K562 (cell line): ENCODE results near the gene HDHD3. TPM values are rescaled to one million over a fixed set of nuclear protein-coding genes. Genes with fewer than 3 reads are reported as not detected.
A peak's percentile ranks its signal among the peaks of the same experiment; 100 is the strongest.

Experiments
- ARNT ChIP-seq, 2 experiments: fragments of 450-650 bp; IDR thresholded peaks; 2 replicates each; pipeline ENCODE4 v1.6.1; 2016; ENCODE audit warnings: mild to moderate bottlenecking in 1 of 2
- ATF1 ChIP-seq, 2 experiments: fragments of 450-650 bp in 1 of 2; IDR thresholded peaks; 2 replicates each; pipeline ENCODE4 v1.6.1; 2016; ENCODE audit warnings: missing compliant biosample characterization in 1 of 2, missing genetic modification characterization in 1 of 2
- CHD2 ChIP-seq: IDR thresholded peaks from 2 replicates; pipeline ENCODE4 v1.6.1; 2011; ENCODE audit warnings: low read depth, low read length
- ETV1 ChIP-seq: fragments of 450-650 bp; conservative IDR thresholded peaks from 2 replicates; pipeline ENCODE4 v1.6.1; 2016; ENCODE audit warnings: missing genetic modification characterization, control low read depth, low read depth, missing compliant biosample characterization
- GATA2 ChIP-seq: sonication (generic); formaldehyde crosslinking; IDR thresholded peaks from 2 replicates; pipeline ENCODE4 v1.4.0; 2020; ENCODE audit warnings: mild to moderate bottlenecking, missing genetic modification reagents
- NCOA2 ChIP-seq, 2 experiments: fragments of 450-650 bp; IDR thresholded peaks; 2 replicates each; pipeline ENCODE4 v1.6.1; 2018; ENCODE audit warnings: mild to moderate bottlenecking in 2 of 2, moderate library complexity in 1 of 2; ENCODE audit not compliant: partially characterized antibody in 2 of 2
- NCOA4 ChIP-seq: fragments of 450-650 bp; IDR thresholded peaks from 2 replicates; pipeline ENCODE4 v1.6.1; 2018; ENCODE audit warnings: mild to moderate bottlenecking; ENCODE audit not compliant: partially characterized antibody
- NELFE ChIP-seq: IDR thresholded peaks from 2 replicates; pipeline ENCODE4 v1.6.1; 2011; ENCODE audit warnings: mild to moderate bottlenecking; ENCODE audit not compliant: insufficient read depth, insufficient read length
- NR1H2 ChIP-seq: sonication (generic); formaldehyde crosslinking; IDR thresholded peaks from 2 replicates; pipeline ENCODE4 v1.4.0; 2020; ENCODE audit warnings: mild to moderate bottlenecking, missing genetic modification reagents
- SMARCA4 ChIP-seq: fragments of 450-650 bp; IDR thresholded peaks from 2 replicates; pipeline ENCODE4 v1.6.1; 2016
- SMARCC2 ChIP-seq: fragments of 450-650 bp; IDR thresholded peaks from 2 replicates; pipeline ENCODE4 v1.6.1; 2017; ENCODE audit warnings: antibody characterized with exemption, moderate library complexity, mild to moderate bottlenecking, low read depth
- SOX6 ChIP-seq: fragments of 450-650 bp; IDR thresholded peaks from 2 replicates; pipeline ENCODE4 v1.6.1; 2014; ENCODE audit warnings: mild to moderate bottlenecking
- TRIM28 ChIP-seq: fragments of 450-650 bp; IDR thresholded peaks from 2 replicates; pipeline ENCODE4 v1.6.1; 2017
- ZKSCAN8 ChIP-seq: fragments of 200-800 bp; sonication (Bioruptor generic); IDR thresholded peaks from 2 replicates; pipeline ENCODE4 v1.6.1; 2016; ENCODE audit warnings: missing genetic modification characterization, missing compliant biosample characterization
- polyA plus RNA-seq, 8 experiments: library from polyadenylated mRNA; depleted of rRNA in 4 of 8; stranded (reverse) in 5 of 8; unstranded in 3 of 8; fragments of >200 nt; fragmentation: Nextera tagmentation in 2 of 8; fragmentation: Illumina TruSeq in 1 of 8; extraction: Ambion mirVana in 2 of 8; extraction: Trizol in 1 of 8; gene quantifications; 2 replicates each; pipeline versions ENCODE4 v1.2.1 to v1.2.3, GENCODE V29; 2011 to 2014; ENCODE audit warnings: inconsistent platforms in 1 of 8, missing spikeins in 1 of 8
- total RNA-seq, 7 experiments: library from RNA; depleted of rRNA in 6 of 7; stranded (reverse); fragments of >200 nt in 6 of 7; fragmentation: Illumina TruSeq in 2 of 7; extraction: Trizol in 2 of 7; gene quantifications; 2 replicates each; pipeline versions ENCODE4 v1.2.1 to v1.2.3, GENCODE V29; 2011 to 2021; ENCODE audit warnings: low replicate concordance in 1 of 7
- TF ChIP-seq, protein P1 (sequence below): fragments of 250-450 bp; sonication (Bioruptor Pico); IDR thresholded peaks from 2 replicates; pipeline ENCODE4 v1.5.0; 2021; ENCODE audit warnings: mild to moderate bottlenecking, moderate library complexity
- TF ChIP-seq, protein P2 (sequence below): fragments of 450-650 bp; IDR thresholded peaks from 2 replicates; pipeline ENCODE4 v1.7.1; 2018; ENCODE audit warnings: mild to moderate bottlenecking, low read depth; ENCODE audit not compliant: partially characterized antibody
- TF ChIP-seq, protein P3 (sequence below), 2 experiments: fragments of 450-650 bp; IDR thresholded peaks; 2 replicates each; pipeline ENCODE4 v1.6.1; 2016
- TF ChIP-seq, protein P4 (sequence below): fragments of 450-650 bp; formaldehyde crosslinking; IDR thresholded peaks from 2 replicates; pipeline ENCODE4 v1.4.0; 2022; ENCODE audit warnings: missing genetic modification characterization
- TF ChIP-seq, protein P5 (sequence below): fragments of 450-650 bp; formaldehyde crosslinking; IDR thresholded peaks from 2 replicates; pipeline ENCODE4 v1.4.0; 2020; ENCODE audit warnings: mild to moderate bottlenecking

The HDHD3 gene
- total and polyA plus RNA-seq, 9 of the 15 experiments (the other 6 are each of a cell fraction or from before 2014, with no cell fraction given): 1.1 to 19.1 (median 10.9) TPM

DNA sequence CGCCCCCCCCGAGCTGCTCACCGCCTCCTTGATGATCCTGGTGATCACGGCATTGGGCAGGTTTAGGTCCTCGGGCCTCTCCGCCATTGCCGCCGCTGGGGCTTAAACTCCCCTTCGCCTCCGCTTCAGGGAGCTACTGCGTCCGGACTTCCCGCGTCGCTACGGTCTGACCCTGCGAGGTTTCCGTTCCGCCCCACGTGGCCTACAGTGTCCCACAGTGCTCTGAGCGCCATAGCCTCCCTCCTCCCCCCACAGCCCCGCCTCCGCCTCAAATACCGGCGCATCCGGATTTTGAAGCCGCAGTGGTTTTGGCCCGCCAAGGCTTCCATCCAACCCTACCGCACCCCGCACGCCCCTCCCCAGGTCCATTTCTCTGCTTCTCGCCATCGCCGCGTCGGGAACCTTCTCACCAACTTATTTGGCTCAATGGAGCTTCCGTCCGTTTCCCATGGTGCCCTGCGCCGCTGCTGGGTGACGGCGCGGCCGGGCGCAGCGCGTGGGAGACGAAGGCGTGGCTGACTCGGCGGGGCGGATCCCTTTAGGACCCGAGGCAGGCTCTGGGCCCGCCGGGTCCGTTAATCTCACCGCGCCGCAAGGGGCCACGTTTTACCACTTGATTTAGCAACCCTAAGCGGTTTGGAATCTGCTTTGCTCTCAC is 33.5 kb upstream of the HDHD3 start, which contains the start of the genes C9orf43 and POLE3 (continued):
- TF ChIP-seq, protein P1, sequence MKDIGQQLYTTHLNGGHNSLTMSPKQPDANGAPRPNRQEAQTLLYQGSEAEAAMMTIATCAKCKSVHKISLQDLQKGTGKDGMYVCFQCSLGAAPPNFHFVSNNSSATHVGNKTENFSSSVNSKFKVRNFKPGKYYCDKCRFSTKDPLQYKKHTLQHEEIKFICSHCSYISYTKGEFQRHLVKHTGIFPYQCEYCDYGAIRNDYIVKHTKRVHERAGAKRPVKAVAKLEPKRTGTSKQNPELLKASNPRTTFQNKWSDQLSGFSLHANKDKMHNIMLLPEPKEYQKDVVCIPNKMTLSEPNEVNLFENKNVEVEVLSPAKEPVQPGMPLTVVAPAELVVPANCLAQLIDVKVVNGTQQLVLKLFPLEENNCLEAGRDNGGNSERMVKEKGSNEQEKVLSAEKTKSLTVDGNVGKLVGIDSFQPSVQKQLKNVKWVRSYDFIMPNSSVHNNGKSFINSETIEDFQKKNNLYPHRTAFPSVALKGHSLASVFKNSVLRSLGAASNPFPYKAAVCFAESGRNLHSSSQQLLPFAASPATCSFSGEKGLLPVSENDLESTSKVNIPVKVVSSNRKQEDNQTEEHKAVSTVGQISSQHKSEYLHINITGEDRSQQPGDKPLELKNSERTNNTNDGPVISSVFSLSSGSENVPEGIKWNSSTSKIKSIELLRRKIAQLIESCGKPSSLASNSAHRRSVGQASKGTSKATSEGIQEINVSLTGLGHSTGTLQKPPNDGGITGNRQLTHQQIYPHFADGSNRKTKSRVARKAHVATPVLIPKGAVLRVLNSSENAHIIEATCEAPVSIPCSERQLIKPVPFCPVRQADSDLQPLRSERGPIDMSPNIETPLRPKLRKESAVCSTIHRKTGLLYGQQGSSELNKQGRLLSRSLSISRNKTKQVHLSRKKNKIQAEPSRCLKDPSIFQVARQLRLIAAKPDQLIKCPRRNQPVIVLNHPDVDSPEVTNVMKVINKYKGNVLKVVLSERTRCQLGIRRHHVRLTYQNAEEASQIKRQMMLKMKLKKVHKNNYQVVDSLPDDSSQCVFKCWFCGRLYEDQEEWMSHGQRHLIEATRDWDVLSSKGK (CRISPR knock-in tag): no peak
- TF ChIP-seq ZKSCAN8 (CRISPR knock-in tag): no peak
- peak; percentile 87 for TF ChIP-seq CHD2
- no peak for TF ChIP-seq NCOA4
- peak; percentile 31 to 97; a peak in 3 of 4 replicates for TF ChIP-seq ARNT (IDR thresholded peaks at IDR 0.05)
- TF ChIP-seq, protein P2, sequence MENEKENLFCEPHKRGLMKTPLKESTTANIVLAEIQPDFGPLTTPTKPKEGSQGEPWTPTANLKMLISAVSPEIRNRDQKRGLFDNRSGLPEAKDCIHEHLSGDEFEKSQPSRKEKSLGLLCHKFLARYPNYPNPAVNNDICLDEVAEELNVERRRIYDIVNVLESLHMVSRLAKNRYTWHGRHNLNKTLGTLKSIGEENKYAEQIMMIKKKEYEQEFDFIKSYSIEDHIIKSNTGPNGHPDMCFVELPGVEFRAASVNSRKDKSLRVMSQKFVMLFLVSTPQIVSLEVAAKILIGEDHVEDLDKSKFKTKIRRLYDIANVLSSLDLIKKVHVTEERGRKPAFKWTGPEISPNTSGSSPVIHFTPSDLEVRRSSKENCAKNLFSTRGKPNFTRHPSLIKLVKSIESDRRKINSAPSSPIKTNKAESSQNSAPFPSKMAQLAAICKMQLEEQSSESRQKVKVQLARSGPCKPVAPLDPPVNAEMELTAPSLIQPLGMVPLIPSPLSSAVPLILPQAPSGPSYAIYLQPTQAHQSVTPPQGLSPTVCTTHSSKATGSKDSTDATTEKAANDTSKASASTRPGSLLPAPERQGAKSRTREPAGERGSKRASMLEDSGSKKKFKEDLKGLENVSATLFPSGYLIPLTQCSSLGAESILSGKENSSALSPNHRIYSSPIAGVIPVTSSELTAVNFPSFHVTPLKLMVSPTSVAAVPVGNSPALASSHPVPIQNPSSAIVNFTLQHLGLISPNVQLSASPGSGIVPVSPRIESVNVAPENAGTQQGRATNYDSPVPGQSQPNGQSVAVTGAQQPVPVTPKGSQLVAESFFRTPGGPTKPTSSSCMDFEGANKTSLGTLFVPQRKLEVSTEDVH: peak; percentile 73
- peak; percentile 76; the same call in 1 of the 2 replicates for TF ChIP-seq ETV1 (tag)
- TF ChIP-seq SOX6: peak; percentile 62
- TF ChIP-seq TRIM28: peak; percentile 57
- no peak for TF ChIP-seq SMARCA4
- TF ChIP-seq NELFE: no peak
- TF ChIP-seq NR1H2 (CRISPR knock-in tag): no peak
- TF ChIP-seq, protein P3, sequence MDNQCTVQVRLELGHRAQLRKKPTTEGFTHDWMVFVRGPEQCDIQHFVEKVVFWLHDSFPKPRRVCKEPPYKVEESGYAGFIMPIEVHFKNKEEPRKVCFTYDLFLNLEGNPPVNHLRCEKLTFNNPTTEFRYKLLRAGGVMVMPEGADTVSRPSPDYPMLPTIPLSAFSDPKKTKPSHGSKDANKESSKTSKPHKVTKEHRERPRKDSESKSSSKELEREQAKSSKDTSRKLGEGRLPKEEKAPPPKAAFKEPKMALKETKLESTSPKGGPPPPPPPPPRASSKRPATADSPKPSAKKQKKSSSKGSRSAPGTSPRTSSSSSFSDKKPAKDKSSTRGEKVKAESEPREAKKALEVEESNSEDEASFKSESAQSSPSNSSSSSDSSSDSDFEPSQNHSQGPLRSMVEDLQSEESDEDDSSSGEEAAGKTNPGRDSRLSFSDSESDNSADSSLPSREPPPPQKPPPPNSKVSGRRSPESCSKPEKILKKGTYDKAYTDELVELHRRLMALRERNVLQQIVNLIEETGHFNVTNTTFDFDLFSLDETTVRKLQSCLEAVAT (IDR thresholded peaks at IDR 0.05): peak; percentile 55 to 63; a peak in 3 of 4 replicates
- TF ChIP-seq NCOA2 (IDR thresholded peaks at IDR 0.05; ENCODE audit: partially characterized antibody in 2 of 2): no peak
- TF ChIP-seq ATF1 (CRISPR knock-in tag; IDR thresholded peaks at IDR 0.05): 0 out of 2 replicates have a peak, but pooled peaks have one; percentile 18
- peak; percentile 92 for TF ChIP-seq ATF1 (tag; IDR thresholded peaks at IDR 0.05)
- TF ChIP-seq GATA2 (CRISPR knock-in tag): no peak
- TF ChIP-seq, protein P4, sequence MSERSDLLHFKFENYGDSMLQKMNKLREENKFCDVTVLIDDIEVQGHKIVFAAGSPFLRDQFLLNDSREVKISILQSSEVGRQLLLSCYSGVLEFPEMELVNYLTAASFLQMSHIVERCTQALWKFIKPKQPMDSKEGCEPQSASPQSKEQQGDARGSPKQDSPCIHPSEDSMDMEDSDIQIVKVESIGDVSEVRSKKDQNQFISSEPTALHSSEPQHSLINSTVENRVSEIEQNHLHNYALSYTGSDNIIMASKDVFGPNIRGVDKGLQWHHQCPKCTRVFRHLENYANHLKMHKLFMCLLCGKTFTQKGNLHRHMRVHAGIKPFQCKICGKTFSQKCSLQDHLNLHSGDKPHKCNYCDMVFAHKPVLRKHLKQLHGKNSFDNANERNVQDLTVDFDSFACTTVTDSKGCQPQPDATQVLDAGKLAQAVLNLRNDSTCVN (CRISPR knock-in tag): 0 out of 2 replicates have a peak, but pooled peaks have one; percentile 12
- TF ChIP-seq, protein P5, sequence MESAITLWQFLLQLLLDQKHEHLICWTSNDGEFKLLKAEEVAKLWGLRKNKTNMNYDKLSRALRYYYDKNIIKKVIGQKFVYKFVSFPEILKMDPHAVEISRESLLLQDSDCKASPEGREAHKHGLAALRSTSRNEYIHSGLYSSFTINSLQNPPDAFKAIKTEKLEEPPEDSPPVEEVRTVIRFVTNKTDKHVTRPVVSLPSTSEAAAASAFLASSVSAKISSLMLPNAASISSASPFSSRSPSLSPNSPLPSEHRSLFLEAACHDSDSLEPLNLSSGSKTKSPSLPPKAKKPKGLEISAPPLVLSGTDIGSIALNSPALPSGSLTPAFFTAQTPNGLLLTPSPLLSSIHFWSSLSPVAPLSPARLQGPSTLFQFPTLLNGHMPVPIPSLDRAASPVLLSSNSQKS (CRISPR knock-in tag): no peak
- no peak for TF ChIP-seq SMARCC2
